ENCODE data around the gene SLIT3. TPM values are rescaled to one million over a fixed set of nuclear protein-coding genes. Genes with fewer than 3 reads are reported as not detected.
A peak's percentile ranks its signal among the peaks of the same experiment; 100 is the strongest.

Gene SLIT3
- total RNA-seq, 1 donor from 2014 or later = 70.0 TPM

- intact Hi-C loops (cut with DNase I) = loop anchor here (10.0 kb wide), 1 partner anchor 315 kb away; the partner anchor contains the start of gene SLIT3
- H3K9me3 ChIP-seq = no peaks in the 10 kb centered on the region
- H3K27me3 ChIP-seq = peaks cover 8% of the 10 kb centered on the region
- H3K4me3 ChIP-seq = no peak overlapping the region
- no peak for TF ChIP-seq CTCF (IDR thresholded peaks at IDR 0.05)
- no peak overlapping the region for H3K27ac ChIP-seq
- ATAC-seq (no peak), DNase-seq (no peak)
- H3K4me1 ChIP-seq = peaks cover 9% of the 10 kb centered on the region
- H3K36me3 ChIP-seq = no peaks in the 10 kb centered on the region
Observed at GRCh38 chr5:168989731-168990505, 311.0 kb downstream of the SLIT3 start.

GRCh38 chr5:168988699-168989098 lies 312.2 kb downstream of the SLIT3 start:
- intact Hi-C loops (cut with DNase I) = loop anchor here (10.0 kb wide), 1 partner anchor 316 kb away; the partner anchor contains the start of gene SLIT3
- Histone ChIP-seq H3K4me1 (peaks cover 9% of the 10 kb centered on the region), H3K27ac (no peak overlapping the region), H3K9me3 (no peaks in the 10 kb centered on the region), H3K36me3 (no peaks in the 10 kb centered on the region), H3K4me3 (no peak overlapping the region), H3K27me3 (peaks cover 8% of the 10 kb centered on the region)
- ATAC-seq (no peak), DNase-seq (no peak)
- no peak for TF ChIP-seq CTCF (IDR thresholded peaks at IDR 0.05)

- H3K27ac ChIP-seq = no peak overlapping the region
- no peaks in the 10 kb centered on the region for H3K9me3 ChIP-seq
- TF ChIP-seq CTCF (IDR thresholded peaks at IDR 0.05) = peak; percentile 88
- H3K4me3 ChIP-seq = no peak overlapping the region
- DNase-seq (peak; percentile 76), ATAC-seq (peak; percentile 82)
- H3K36me3 ChIP-seq = no peaks in the 10 kb centered on the region
- intact Hi-C loops (cut with DNase I) = loop anchor here (10.0 kb wide), 1 partner anchor 317 kb away; the partner anchor contains the start of gene SLIT3
- peaks cover 9% of the 10 kb centered on the region for H3K4me1 ChIP-seq
- peaks cover 8% of the 10 kb centered on the region for H3K27me3 ChIP-seq
Observed at GRCh38 chr5:168987543-168988300, 313.2 kb downstream of the SLIT3 start.

- no peak for TF ChIP-seq CTCF (IDR thresholded peaks at IDR 0.05)
- Histone ChIP-seq H3K4me1 (peaks cover 5% of the 10 kb centered on the region), H3K4me3 (no peak overlapping the region), H3K9me3 (no peaks in the 10 kb centered on the region), H3K27me3 (peaks cover 8% of the 10 kb centered on the region), H3K36me3 (no peaks in the 10 kb centered on the region), H3K27ac (no peak overlapping the region)
- no peak for DNase-seq
- intact Hi-C loops (cut with DNase I) = loop anchor here (10.0 kb wide), 1 partner anchor 319 kb away; the partner anchor contains the start of gene SLIT3
- no peak for ATAC-seq
Observed at GRCh38 chr5:168985454-168985853, 315.5 kb downstream of the SLIT3 start.

- no peak for ATAC-seq
- Histone ChIP-seq H3K4me3 (no peak overlapping the region), H3K36me3 (no peaks in the 10 kb centered on the region), H3K27me3 (peaks cover 8% of the 10 kb centered on the region), H3K27ac (no peak overlapping the region), H3K4me1 (peaks cover 11% of the 10 kb centered on the region), H3K9me3 (no peaks in the 10 kb centered on the region)
- intact Hi-C loops (cut with DNase I) = loop anchor here (10.0 kb wide), 1 partner anchor 321 kb away; the partner anchor contains the start of gene SLIT3
- no peak for TF ChIP-seq CTCF (IDR thresholded peaks at IDR 0.05)
- no peak for DNase-seq
Observed at GRCh38 chr5:168984135-168984675, 316.7 kb downstream of the SLIT3 start.

All from upper lobe of right lung (tissue), 1 donor.